ENCODE results near the gene FOXL1.
A peak's percentile ranks its signal among the peaks of the same experiment; 100 is the strongest.

The FOXL1 gene

GRCh38 chr16:86549076-86549892 is 29.1 kb upstream of the FOXL1 start:
- DNase-seq (ENCODE audit: low read depth in 2 of 2): no peak

- no peak for DNase-seq (ENCODE audit: low read depth in 2 of 2)
Measured at GRCh38 chr16:86549893-86550190, 28.5 kb upstream of the FOXL1 start.

- no peak for DNase-seq (ENCODE audit: low read depth in 2 of 2)
Measured at GRCh38 chr16:86550281-86550680, 28.1 kb upstream of the FOXL1 start.

GRCh38 chr16:86553356-86553755 is 25.0 kb upstream of the FOXL1 start:
- DNase-seq (ENCODE audit: low read depth in 2 of 2): no peak

GRCh38 chr16:86554599-86554916 is 23.8 kb upstream of the FOXL1 start:
- no peak for DNase-seq (ENCODE audit: low read depth in 2 of 2)

GRCh38 chr16:86554917-86555703 is 23.2 kb upstream of the FOXL1 start, which contains the start of gene MTHFSD:
Gene MTHFSD (minus strand): TSS chr16:86555235. CDS start chr16:86555184, 51 bp downstream.
- DNase-seq (ENCODE audit: low read depth in 2 of 2): peak; percentile 89 to 92

- DNase-seq (ENCODE audit: low read depth in 2 of 2): no peak
Measured at GRCh38 chr16:86555704-86556075, 22.7 kb upstream of the FOXL1 start.

GRCh38 chr16:86556576-86556975 is 21.8 kb upstream of the FOXL1 start:
- no peak for DNase-seq (ENCODE audit: low read depth in 2 of 2)

- no peak for DNase-seq (ENCODE audit: low read depth in 2 of 2)
Measured at GRCh38 chr16:86557587-86557986, 20.8 kb upstream of the FOXL1 start.

- no peak for DNase-seq (ENCODE audit: low read depth in 2 of 2)
Measured at GRCh38 chr16:86558355-86559193, 19.8 kb upstream of the FOXL1 start.

GRCh38 chr16:86559802-86560305 is 18.5 kb upstream of the FOXL1 start:
- DNase-seq (ENCODE audit: low read depth in 2 of 2): no peak

- no peak for DNase-seq (ENCODE audit: low read depth in 2 of 2)
Measured at GRCh38 chr16:86562356-86562755, 16.0 kb upstream of the FOXL1 start.

GRCh38 chr16:86563469-86564345 is 14.6 kb upstream of the FOXL1 start:
- peak; percentile 66 to 80 for DNase-seq (ENCODE audit: low read depth in 2 of 2)

- no peak for DNase-seq (ENCODE audit: low read depth in 2 of 2)
Measured at GRCh38 chr16:86565181-86565631, 13.1 kb upstream of the FOXL1 start.

- no peak for DNase-seq (ENCODE audit: low read depth in 2 of 2)
Measured at GRCh38 chr16:86565644-86566511, 12.5 kb upstream of the FOXL1 start.

- no peak for DNase-seq (ENCODE audit: low read depth in 2 of 2)
Measured at GRCh38 chr16:86566601-86566965, 11.8 kb upstream of the FOXL1 start, which contains the start of gene FOXC2. Gene FOXC2 (plus strand): TSS chr16:86566829. CDS start chr16:86567336, 507 bp downstream.

GRCh38 chr16:86566966-86567700 is 11.2 kb upstream of the FOXL1 start:
- no peak for DNase-seq (ENCODE audit: low read depth in 2 of 2)

- no peak for DNase-seq (ENCODE audit: low read depth in 2 of 2)
Measured at GRCh38 chr16:86567701-86568581, 10.4 kb upstream of the FOXL1 start.

Measured in stimulated activated CD8-positive, alpha-beta memory T cell treated with anti-CD3 and anti-CD28 coated beads, Interleukin-7, amount 100 ng/mL, for 4 hours (primary cell).